Endothelial cell of umbilical vein (primary cell): Measurements from ENCODE around the gene IL1RL2. TPM values are rescaled to one million over a fixed set of nuclear protein-coding genes. Genes with fewer than 3 reads are reported as not detected.

Experiments
- BruUV-seq: library from RNA; stranded (reverse); fragments of 400-500 nt; replicated peaks from 2 replicates; lab custom pipeline; 2021; lab: Mats Ljungman, UMichigan
- CTCF ChIA-PET: fragments of 300-600, 350-600 bp; sonication (Branson Sonifier 250); formaldehyde crosslinking; loops from one replicate; lab custom pipeline; 2021; ENCODE audit warnings: antibody characterized with exemption, inconsistent platforms; lab: Charles Lee
- POLR2A ChIA-PET: fragments of 300-600, 350-600 bp; sonication (Branson Sonifier 250); formaldehyde crosslinking; loops from one replicate; lab custom pipeline; 2021; ENCODE audit warnings: antibody characterized with exemption, inconsistent platforms; lab: Charles Lee
- DNase-seq: peaks from one replicate; pipeline ENCODE4 v3.0.0-alpha.2; 2011; ENCODE audit warnings: low read depth, low spot score
- FAIRE-seq: peaks from 2 replicates; lab custom pipeline; 2011; peaks lifted over from hg19 to GRCh38; lab: Jason Lieb, UNC
- H2AFZ ChIP-seq: 2 replicates; pipeline ENCODE4 v1.6.0; 2012; ENCODE audit warnings: low read depth, low read length, control low read depth, inconsistent platforms
- H3K27ac ChIP-seq: 2 replicates; pipeline ENCODE4 v1.5.1; 2011; ENCODE audit warnings: low read depth, mild to moderate bottlenecking, control low read depth, low read length, moderate library complexity; ENCODE audit not compliant: insufficient read depth
- H3K27me3 ChIP-seq, 2 experiments: 2 replicates each; pipeline versions ENCODE4 v1.6.0 to v1.6.1; 2011; ENCODE audit warnings: low read length in 2 of 2, mixed read lengths in 1 of 2; ENCODE audit not compliant: control insufficient read depth in 2 of 2, insufficient read depth in 2 of 2
- H3K36me3 ChIP-seq, 2 experiments: 2 replicates in 1 of 2; 3 replicates in 1 of 2; pipeline ENCODE4 v1.5.1; 2011; ENCODE audit warnings: low read length in 2 of 2, mild to moderate bottlenecking in 1 of 2, moderate library complexity in 1 of 2; ENCODE audit not compliant: control insufficient read depth in 2 of 2, insufficient read depth in 2 of 2; ENCODE audit errors: extremely low read depth in 1 of 2
- H3K4me1 ChIP-seq: 3 replicates; pipeline ENCODE4 v1.5.1; 2011; ENCODE audit warnings: mild to moderate bottlenecking, low read length; ENCODE audit not compliant: control insufficient read depth, insufficient read depth; ENCODE audit errors: extremely low read depth
- H3K4me2 ChIP-seq: 2 replicates; pipeline ENCODE4 v1.6.1; 2011; ENCODE audit warnings: low read length, control low read depth, mixed read lengths; ENCODE audit not compliant: insufficient read depth
- H3K4me3 ChIP-seq, 3 experiments: fragments of 200-600 bp in 1 of 3; sonication (generic), shearing (Covaris generic) in 1 of 3; replicated peaks in 1 of 3; 2 replicates each; pipeline ENCODE4 v1.5.1; 2011 to 2016; ENCODE audit warnings: control low read depth in 3 of 3, low read length in 3 of 3, mild to moderate bottlenecking in 2 of 3, inconsistent platforms in 1 of 3, low read depth in 1 of 3, moderate library complexity in 1 of 3; ENCODE audit not compliant: insufficient read depth in 1 of 3
- H3K79me2 ChIP-seq: 2 replicates; pipeline ENCODE4 v1.6.0; 2012; ENCODE audit warnings: low read length, inconsistent platforms; ENCODE audit not compliant: control insufficient read depth, insufficient read depth
- H3K9ac ChIP-seq: replicated peaks from 2 replicates; pipeline ENCODE3; 2011; ENCODE audit warnings: low read length, control low read depth; ENCODE audit not compliant: insufficient read depth; ENCODE audit errors: extremely low read depth
- H3K9me1 ChIP-seq: replicated peaks from 3 replicates; pipeline ENCODE4 v1.6.0; 2011; ENCODE audit warnings: mild to moderate bottlenecking, low read length; ENCODE audit not compliant: control insufficient read depth, insufficient read depth; ENCODE audit errors: extremely low read depth
- H3K9me3 ChIP-seq: replicated peaks from 2 replicates; pipeline ENCODE4 v1.5.1; 2012; ENCODE audit warnings: low read length, inconsistent platforms; ENCODE audit not compliant: control insufficient read depth, insufficient read depth
- H4K20me1 ChIP-seq: replicated peaks from 2 replicates; pipeline ENCODE3; 2011; ENCODE audit warnings: mild to moderate bottlenecking, low read length; ENCODE audit not compliant: control insufficient read depth, insufficient read depth; ENCODE audit errors: extremely low read depth
- EZH2 ChIP-seq: IDR thresholded peaks from 2 replicates; pipeline ENCODE4 v1.6.1; 2012; ENCODE audit warnings: borderline replicate concordance, low read depth, mild to moderate bottlenecking, moderate library complexity, low read length, inconsistent platforms; ENCODE audit not compliant: severe bottlenecking
- FOS ChIP-seq: IDR thresholded peaks from 2 replicates; pipeline ENCODE4 v1.6.1; 2011; ENCODE audit warnings: mild to moderate bottlenecking, low read length, moderate library complexity, borderline replicate concordance; ENCODE audit not compliant: insufficient read depth
- GATA2 ChIP-seq: IDR thresholded peaks from 2 replicates; pipeline ENCODE4 v1.7.0; 2011; ENCODE audit warnings: low read depth, mild to moderate bottlenecking, moderate library complexity, mixed read lengths, low read length; ENCODE audit not compliant: insufficient read length, insufficient read depth
- JUN ChIP-seq: IDR thresholded peaks from 2 replicates; pipeline ENCODE4 v1.6.1; 2011; ENCODE audit warnings: borderline replicate concordance, low read depth; ENCODE audit not compliant: insufficient read length, insufficient read depth
- MAX ChIP-seq: IDR thresholded peaks from 2 replicates; pipeline ENCODE4 v1.6.1; 2011; ENCODE audit not compliant: insufficient read depth, insufficient read length
- MYC ChIP-seq: IDR thresholded peaks from one replicate; pipeline ENCODE4 v1.6.1; 2011; ENCODE audit warnings: mild to moderate bottlenecking, low read depth, low read length
- POLR2A ChIP-seq: IDR thresholded peaks from 2 replicates; pipeline ENCODE4 v1.6.1; 2012; ENCODE audit warnings: low read depth, mild to moderate bottlenecking, control low read depth, low read length
- POLR2AphosphoS5 ChIP-seq: IDR thresholded peaks from 2 replicates; pipeline ENCODE4 v1.6.1; 2012; ENCODE audit warnings: low read depth, mild to moderate bottlenecking, control low read depth, low read length, moderate library complexity; ENCODE audit not compliant: insufficient read depth
- dilution Hi-C: fragments of 300-500 bp; cut with MboI; formaldehyde crosslinking; loops from one replicate; pipeline ENCODE4 v1.15.0; 2019; ENCODE audit warnings: low sequenced_read_pairs; ENCODE audit not compliant: extremely low pct_ligation_motif_present
- intact Hi-C: fragments of 100-400 bp; cut with micrococcal nuclease; formaldehyde crosslinking; loops from one replicate; pipeline ENCODE4 v1.10.0; 2022
- polyA plus RNA-seq, 4 experiments: library from polyadenylated mRNA; depleted of rRNA in 3 of 4; stranded (reverse) in 3 of 4; unstranded in 1 of 4; fragments of >200 nt; gene quantifications; 2 replicates each; pipeline versions ENCODE4 v1.2.1 to v1.2.3, GENCODE V29; 2011 to 2012; ENCODE audit warnings: missing spikeins in 1 of 4
- total RNA-seq: library from RNA; stranded (reverse); gene quantifications from 2 replicates; pipeline ENCODE4 v1.2.3, GENCODE V29; 2021
- TF ChIP-seq, protein P1 (sequence below), 2 donors: IDR thresholded peaks; 1 replicate in 1 of 2; 2 replicates in 1 of 2; pipeline ENCODE4 v1.5.1; 2011; ENCODE audit warnings: low read length in 2 of 2, mild to moderate bottlenecking in 2 of 2, moderate library complexity in 2 of 2, control low read depth in 1 of 2, inconsistent platforms in 1 of 2, low read depth in 1 of 2; ENCODE audit not compliant: insufficient read depth in 1 of 2; ENCODE audit errors: extremely low read depth in 1 of 2

IL1RL2 gene
- total and polyA plus RNA-seq, 2 donors (not counting 3 experiments of a cell fraction or from before 2014, with no cell fraction given), result 0.11 TPM; not detected in 1

DNA sequence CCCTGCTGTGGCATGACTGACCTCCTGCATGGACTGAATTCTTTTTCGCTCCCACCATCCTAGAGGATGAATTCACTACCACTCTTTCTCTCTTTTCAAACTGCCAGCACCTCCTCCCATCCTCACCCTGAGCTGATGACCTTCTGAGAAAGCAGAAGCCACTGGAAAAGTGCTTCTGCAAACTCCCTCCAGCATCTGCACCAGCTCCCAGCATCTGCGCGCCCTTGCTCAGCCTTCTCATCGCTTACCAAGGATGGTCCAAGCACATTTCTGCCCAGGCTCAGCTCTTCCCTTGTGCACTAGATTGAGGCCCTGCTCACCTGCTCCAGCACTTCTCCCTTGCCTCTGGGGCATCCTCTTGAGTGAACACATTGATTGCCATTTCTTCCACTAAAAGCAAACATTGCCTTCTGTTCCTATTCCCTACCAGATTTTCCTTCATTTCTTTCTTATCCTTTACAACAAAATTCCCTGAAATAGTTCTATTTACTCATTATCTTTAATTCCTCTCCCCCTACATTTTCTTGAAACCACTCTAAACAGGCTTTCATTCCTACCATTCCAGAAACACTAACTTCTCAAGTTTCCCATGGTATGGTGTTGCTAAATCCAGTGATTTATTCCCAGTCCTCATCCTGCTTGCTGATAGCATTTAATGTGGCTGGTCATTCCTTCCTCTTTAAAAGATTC lies 81.8 kb downstream of the IL1RL2 start:
- no peaks in the 10 kb centered on the region for H3K9me1 ChIP-seq
- no peak for FAIRE-seq
- H3K4me3 ChIP-seq, result no peak overlapping the region
- CTCF ChIA-PET, result no interaction called here
- no peak overlapping the region for H3K4me2 ChIP-seq
- no peaks in the 10 kb centered on the region for H4K20me1 ChIP-seq
- H3K36me3 ChIP-seq, result no peaks in the 10 kb centered on the region
- no peak overlapping the region for H2AFZ ChIP-seq
- no peaks in the 10 kb centered on the region for H3K9me3 ChIP-seq
- TF ChIP-seq POLR2A (no peak), POLR2AphosphoS5 (no peak), MAX (no peak), MYC (no peak), FOS (no peak), EZH2 (no peak), GATA2 (no peak), JUN (no peak)
- TF ChIP-seq, protein P1, sequence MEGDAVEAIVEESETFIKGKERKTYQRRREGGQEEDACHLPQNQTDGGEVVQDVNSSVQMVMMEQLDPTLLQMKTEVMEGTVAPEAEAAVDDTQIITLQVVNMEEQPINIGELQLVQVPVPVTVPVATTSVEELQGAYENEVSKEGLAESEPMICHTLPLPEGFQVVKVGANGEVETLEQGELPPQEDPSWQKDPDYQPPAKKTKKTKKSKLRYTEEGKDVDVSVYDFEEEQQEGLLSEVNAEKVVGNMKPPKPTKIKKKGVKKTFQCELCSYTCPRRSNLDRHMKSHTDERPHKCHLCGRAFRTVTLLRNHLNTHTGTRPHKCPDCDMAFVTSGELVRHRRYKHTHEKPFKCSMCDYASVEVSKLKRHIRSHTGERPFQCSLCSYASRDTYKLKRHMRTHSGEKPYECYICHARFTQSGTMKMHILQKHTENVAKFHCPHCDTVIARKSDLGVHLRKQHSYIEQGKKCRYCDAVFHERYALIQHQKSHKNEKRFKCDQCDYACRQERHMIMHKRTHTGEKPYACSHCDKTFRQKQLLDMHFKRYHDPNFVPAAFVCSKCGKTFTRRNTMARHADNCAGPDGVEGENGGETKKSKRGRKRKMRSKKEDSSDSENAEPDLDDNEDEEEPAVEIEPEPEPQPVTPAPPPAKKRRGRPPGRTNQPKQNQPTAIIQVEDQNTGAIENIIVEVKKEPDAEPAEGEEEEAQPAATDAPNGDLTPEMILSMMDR (IDR thresholded peaks at IDR 0.05; ENCODE audit: extremely low read depth in 1 of 2, insufficient read depth in 1 of 2, low read depth in 1 of 2, low read length in 2 of 2), result no peak
- dilution Hi-C loops (no loop called here), intact Hi-C loops (no loop called here)
- H3K79me2 ChIP-seq, result no peaks in the 10 kb centered on the region
- no peak for DNase-seq
- POLR2A ChIA-PET, result no interaction called here
- H3K27me3 ChIP-seq, result no peaks in the 10 kb centered on the region
- no peak overlapping the region for H3K9ac ChIP-seq
- H3K27ac ChIP-seq, result no peak overlapping the region
- peaks cover 3% of the 10 kb centered on the region for H3K4me1 ChIP-seq
- BruUV-seq, result no TSS peak
